Neuronal stem cell (in vitro differentiated cells): ENCODE results near the gene RUNX2.

Source experiments
- DNase-seq: peaks from one replicate; pipeline ENCODE4 v3.0.0-alpha.2; 2013; ENCODE audit warnings: low spot score
- H2AFZ ChIP-seq: one replicate; pipeline ENCODE4 v1.6.1; 2013; ENCODE audit warnings: mild to moderate bottlenecking, low read length, inconsistent platforms
- H2AK5ac ChIP-seq: 2 replicates; pipeline ENCODE4 v1.6.1; 2013; ENCODE audit warnings: low read depth, mild to moderate bottlenecking, inconsistent platforms, low read length, moderate library complexity, mixed read lengths
- H2BK120ac ChIP-seq: 2 replicates; pipeline ENCODE4 v1.6.1; 2013; ENCODE audit warnings: low read depth, mild to moderate bottlenecking, inconsistent platforms, low read length, moderate library complexity, mixed read lengths
- H2BK12ac ChIP-seq: one replicate; pipeline ENCODE4 v1.6.1; 2013; ENCODE audit warnings: low read length, inconsistent platforms
- H2BK15ac ChIP-seq: 2 replicates; pipeline ENCODE4 v1.6.1; 2013; ENCODE audit warnings: mild to moderate bottlenecking, low read length, inconsistent platforms, mixed read lengths
- H2BK5ac ChIP-seq: one replicate; pipeline ENCODE4 v1.6.1; 2013; ENCODE audit warnings: inconsistent platforms, mild to moderate bottlenecking, low read length, moderate library complexity
- H3K14ac ChIP-seq: one replicate; pipeline ENCODE4 v1.6.1; 2013; ENCODE audit warnings: low read length, inconsistent platforms
- H3K18ac ChIP-seq: 2 replicates; pipeline ENCODE4 v1.6.1; 2013; ENCODE audit warnings: low read length, inconsistent platforms
- H3K23ac ChIP-seq: 2 replicates; pipeline ENCODE4 v1.6.1; 2013; ENCODE audit warnings: low read depth, mild to moderate bottlenecking, mixed read lengths, low read length, inconsistent platforms; ENCODE audit not compliant: poor library complexity
- H3K27ac ChIP-seq: replicated peaks from 3 replicates; pipeline ENCODE4 v1.5.1; 2013; ENCODE audit warnings: low read length, inconsistent platforms
- H3K27me3 ChIP-seq, 3 experiments: 2 replicates each; pipeline ENCODE4 v1.6.1; 2013; ENCODE audit warnings: low read length in 3 of 3, mild to moderate bottlenecking in 2 of 3, inconsistent platforms in 1 of 3, low read depth in 1 of 3, mixed read lengths in 1 of 3, moderate library complexity in 1 of 3; ENCODE audit not compliant: control insufficient read depth in 3 of 3, insufficient read depth in 3 of 3
- H3K36me3 ChIP-seq, 2 donors: replicated peaks in 1 of 2; 2 replicates each; pipeline ENCODE4 v1.6.1; 2013; ENCODE audit warnings: low read length in 2 of 2; ENCODE audit not compliant: control insufficient read depth in 2 of 2, insufficient read depth in 2 of 2
- H3K4ac ChIP-seq: 2 replicates; pipeline ENCODE4 v1.6.1; 2013; ENCODE audit warnings: inconsistent platforms, mild to moderate bottlenecking, low read length, moderate library complexity
- H3K4me1 ChIP-seq, 2 donors: 1 replicate in 1 of 2; 2 replicates in 1 of 2; pipeline ENCODE4 v1.6.1; 2013; ENCODE audit warnings: low read length in 2 of 2, low read depth in 1 of 2; ENCODE audit not compliant: control insufficient read depth in 2 of 2, insufficient read depth in 1 of 2
- H3K4me2 ChIP-seq: one replicate; pipeline ENCODE4 v1.6.1; 2013; ENCODE audit warnings: mild to moderate bottlenecking, low read length, inconsistent platforms; ENCODE audit not compliant: insufficient read depth, poor library complexity, severe bottlenecking
- H3K4me3 ChIP-seq, 2 donors: 2 replicates each; pipeline ENCODE4 v1.5.1; 2013; ENCODE audit warnings: low read length in 2 of 2, mild to moderate bottlenecking in 2 of 2, inconsistent platforms in 1 of 2, moderate library complexity in 1 of 2
- H3K79me1 ChIP-seq: one replicate; pipeline ENCODE4 v1.6.1; 2013; ENCODE audit warnings: low read depth, mild to moderate bottlenecking, inconsistent platforms, low read length, moderate library complexity
- H3K9ac ChIP-seq: one replicate; pipeline ENCODE4 v1.6.1; 2013; ENCODE audit warnings: mild to moderate bottlenecking, low read depth, low read length, inconsistent platforms; ENCODE audit not compliant: poor library complexity
- H3K9me3 ChIP-seq, 2 donors: replicated peaks in 1 of 2; 2 replicates each; pipeline versions ENCODE3 to v1.6.1; 2013; ENCODE audit warnings: low read length in 2 of 2, mild to moderate bottlenecking in 2 of 2, inconsistent platforms in 1 of 2, low read depth in 1 of 2, mixed read lengths in 1 of 2, moderate library complexity in 1 of 2; ENCODE audit not compliant: control insufficient read depth in 2 of 2, insufficient read depth in 1 of 2
- H4K8ac ChIP-seq: one replicate; pipeline ENCODE4 v1.6.1; 2013; ENCODE audit warnings: low read depth, mild to moderate bottlenecking, inconsistent platforms, low read length, moderate library complexity
- H4K91ac ChIP-seq: one replicate; pipeline ENCODE4 v1.6.1; 2013; ENCODE audit warnings: low read length, low read depth, mild to moderate bottlenecking, inconsistent platforms; ENCODE audit not compliant: poor library complexity
- WGBS, 2 donors: extraction: QIAGEN DNeasy Blood & Tissue Kit; methylation state at CpG; one replicate each; pipeline ENCODE4 v1.1.7; 2013; ENCODE audit warnings: missing lambda C conversion rate in 2 of 2, mixed read lengths in 1 of 2; ENCODE audit not compliant: insufficient read length in 2 of 2, insufficient replicate concordance in 1 of 2; ENCODE audit errors: extremely low coverage in 2 of 2; 5-methylcytosine and 5-hydroxymethylcytosine counted together

The RUNX2 gene

DNA sequence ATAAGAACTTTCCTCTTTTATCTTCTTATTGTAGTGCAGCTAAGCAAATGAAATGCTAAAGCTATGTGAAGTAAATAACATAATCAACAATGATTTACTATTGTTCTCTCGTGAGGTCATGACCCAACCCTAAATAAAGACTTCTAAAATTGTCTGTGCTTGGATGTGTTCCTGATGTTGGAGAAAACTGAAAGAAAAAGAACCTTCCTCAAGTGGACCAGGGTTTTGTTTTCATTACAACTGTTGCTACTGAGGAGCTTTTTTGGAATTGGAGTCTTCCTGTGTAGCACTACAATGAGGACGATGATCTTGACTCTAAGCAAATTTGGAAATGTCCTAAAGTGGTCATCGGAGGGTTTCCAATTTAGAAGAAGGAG lies 109.3 kb downstream of the RUNX2 start:
- H2AFZ ChIP-seq = no peak overlapping the region
- no peak overlapping the region for H3K4me2 ChIP-seq
- no peak overlapping the region for H3K18ac ChIP-seq
- no peak overlapping the region for H4K8ac ChIP-seq
- no peaks in the 10 kb centered on the region for H3K79me1 ChIP-seq
- no peaks in the 10 kb centered on the region for H3K9me3 ChIP-seq
- H3K27ac ChIP-seq = no peak overlapping the region
- H4K91ac ChIP-seq = no peak overlapping the region
- H2BK5ac ChIP-seq = no peak overlapping the region
- H2AK5ac ChIP-seq = no peak overlapping the region
- H3K14ac ChIP-seq = no peak overlapping the region
- no peaks in the 10 kb centered on the region for H3K27me3 ChIP-seq
- H3K4ac ChIP-seq = no peak overlapping the region
- H2BK15ac ChIP-seq = no peak overlapping the region
- H3K4me1 ChIP-seq = no peaks in the 10 kb centered on the region
- no peak overlapping the region for H3K23ac ChIP-seq
- H3K4me3 ChIP-seq = no peak overlapping the region
- WGBS, 2 donors = no CpG with 5 or more reads among the region's 3 CpGs
- peaks cover 0 to 100% of the 10 kb centered on the region in 2 donors for H3K36me3 ChIP-seq
- no peak for DNase-seq
- no peak overlapping the region for H2BK12ac ChIP-seq
- H3K9ac ChIP-seq = no peak overlapping the region
- no peak overlapping the region for H2BK120ac ChIP-seq

DNA sequence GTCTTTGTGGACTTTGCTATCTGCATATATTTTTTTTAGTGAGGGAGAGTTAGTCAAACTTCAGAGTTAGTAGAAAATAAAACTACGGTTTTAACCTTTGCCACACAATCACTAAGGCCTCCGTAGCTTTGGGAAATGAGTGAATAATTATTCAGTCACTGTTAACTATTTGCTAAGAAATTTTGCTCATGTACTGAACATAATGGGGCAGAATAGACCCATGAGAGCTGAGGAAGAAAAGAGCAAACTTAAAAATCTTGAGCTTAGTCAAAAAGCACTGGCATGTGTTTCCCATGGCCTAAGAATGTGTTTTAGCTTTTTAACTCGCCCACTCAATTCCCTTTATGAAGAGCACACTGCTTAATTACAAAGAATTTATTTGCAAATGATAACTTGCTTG lies 110.0 kb downstream of the RUNX2 start:
- Histone ChIP-seq H2BK12ac (no peak overlapping the region), H4K91ac (no peak overlapping the region), H2AK5ac (no peak overlapping the region), H3K14ac (no peak overlapping the region), H2BK15ac (no peak overlapping the region), H3K4me3 (no peak overlapping the region), H2AFZ (no peak overlapping the region), H3K36me3 (peaks cover 0 to 100% of the 10 kb centered on the region in 2 donors), H3K79me1 (no peaks in the 10 kb centered on the region), H2BK120ac (no peak overlapping the region), H3K18ac (no peak overlapping the region), H3K4ac (no peak overlapping the region), H3K4me1 (no peaks in the 10 kb centered on the region), H3K27me3 (no peaks in the 10 kb centered on the region), H3K27ac (no peak overlapping the region), H3K4me2 (no peak overlapping the region), H2BK5ac (no peak overlapping the region), H3K23ac (no peak overlapping the region), H3K9me3 (no peaks in the 10 kb centered on the region), H3K9ac (no peak overlapping the region), H4K8ac (no peak overlapping the region)
- WGBS, 2 donors = no CpG with 5 or more reads among the region's 3 CpGs
- DNase-seq = no peak

DNA sequence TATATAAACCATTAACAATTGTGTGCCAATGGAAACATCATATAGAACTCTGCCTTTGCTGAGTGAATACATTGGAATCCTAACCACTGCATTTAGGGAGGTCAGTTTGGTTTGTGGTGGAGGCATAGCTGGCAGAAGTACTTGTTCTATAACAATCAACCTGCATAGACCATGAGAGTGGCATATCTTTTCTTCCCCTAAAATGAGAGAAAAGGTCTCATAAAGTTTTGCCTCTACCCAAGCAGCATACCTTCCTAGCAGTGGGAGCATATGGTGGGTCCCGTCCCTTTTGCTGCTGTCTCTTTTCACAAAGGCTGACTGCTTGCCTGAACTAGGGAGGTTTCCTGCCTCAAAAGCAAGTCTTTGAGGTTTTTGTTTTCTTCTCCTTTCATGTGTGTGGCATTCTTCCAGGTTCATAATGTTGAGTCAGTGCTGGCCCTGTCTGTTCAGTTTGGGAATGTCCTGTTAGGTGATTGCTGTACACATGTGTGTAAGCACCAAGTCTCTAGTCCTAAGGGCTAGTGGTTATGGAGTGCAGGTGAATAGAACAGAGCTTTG lies 110.8 kb downstream of the RUNX2 start:
- Histone ChIP-seq H2AK5ac (no peak overlapping the region), H3K23ac (no peak overlapping the region), H3K79me1 (no peaks in the 10 kb centered on the region), H3K36me3 (peaks cover 0 to 100% of the 10 kb centered on the region in 2 donors), H3K4me2 (no peak overlapping the region), H3K18ac (no peak overlapping the region), H2AFZ (no peak overlapping the region), H3K4me1 (no peaks in the 10 kb centered on the region), H3K9ac (no peak overlapping the region), H2BK15ac (no peak overlapping the region), H4K8ac (no peak overlapping the region), H4K91ac (no peak overlapping the region), H3K9me3 (no peaks in the 10 kb centered on the region), H3K27me3 (no peaks in the 10 kb centered on the region), H2BK120ac (no peak overlapping the region), H2BK12ac (no peak overlapping the region), H3K27ac (no peak overlapping the region), H3K14ac (no peak overlapping the region), H3K4me3 (no peak overlapping the region), H2BK5ac (no peak overlapping the region), H3K4ac (no peak overlapping the region)
- WGBS, 2 donors = no CpG with 5 or more reads among the region's 1 CpG
- DNase-seq = no peak

DNA sequence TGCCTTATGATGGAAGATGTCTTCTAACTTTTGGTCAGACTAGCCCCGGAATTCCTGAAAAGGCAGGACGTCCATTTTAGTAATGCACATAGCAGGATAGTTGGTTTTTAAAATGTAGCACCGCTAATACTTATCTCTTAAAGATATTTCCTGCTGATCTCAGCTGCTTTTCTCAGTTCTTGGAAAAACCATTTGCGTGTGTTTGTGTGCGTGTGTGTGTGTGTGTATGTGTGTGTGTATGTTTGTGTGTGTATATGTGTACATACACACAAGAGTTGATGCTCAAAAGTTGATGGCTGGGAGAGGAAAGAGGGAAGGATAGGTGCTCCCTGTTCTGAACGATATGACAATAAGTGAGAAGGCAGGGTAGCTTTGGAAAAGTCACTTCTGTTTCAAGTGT lies 111.3 kb downstream of the RUNX2 start:
- H3K27me3 ChIP-seq = no peaks in the 10 kb centered on the region
- H3K23ac ChIP-seq = no peak overlapping the region
- H2AFZ ChIP-seq = no peak overlapping the region
- no peak overlapping the region for H4K8ac ChIP-seq
- H3K79me1 ChIP-seq = no peaks in the 10 kb centered on the region
- no peak overlapping the region for H3K4ac ChIP-seq
- H3K27ac ChIP-seq = no peak overlapping the region
- H3K18ac ChIP-seq = no peak overlapping the region
- no peak for DNase-seq
- H3K14ac ChIP-seq = no peak overlapping the region
- no peak overlapping the region for H3K4me3 ChIP-seq
- no peaks in the 10 kb centered on the region for H3K9me3 ChIP-seq
- no peak overlapping the region for H2BK12ac ChIP-seq
- no peaks in the 10 kb centered on the region for H3K4me1 ChIP-seq
- H2AK5ac ChIP-seq = no peak overlapping the region
- peaks cover 0 to 100% of the 10 kb centered on the region in 2 donors for H3K36me3 ChIP-seq
- WGBS, 2 donors = no CpG with 5 or more reads among the region's 6 CpGs
- no peak overlapping the region for H2BK15ac ChIP-seq
- no peak overlapping the region for H3K4me2 ChIP-seq
- H4K91ac ChIP-seq = no peak overlapping the region
- no peak overlapping the region for H2BK5ac ChIP-seq
- no peak overlapping the region for H3K9ac ChIP-seq
- no peak overlapping the region for H2BK120ac ChIP-seq
